Suprapubic skin (tissue), 4 donors: ENCODE results near the gene GORASP1. TPM values are rescaled to one million over a fixed set of nuclear protein-coding genes. Genes with fewer than 3 reads are reported as not detected.

ENCODE experiments used
- DNase-seq, 2 donors: peaks; one replicate each; pipeline ENCODE4 v3.0.0-alpha.2; 2019; ENCODE audit warnings: low spot score in 2 of 2
- H3K27ac ChIP-seq: fragments of 200-600 bp; sonication (generic); one replicate; pipeline ENCODE4 v1.5.1; 2019
- H3K27me3 ChIP-seq: fragments of 200-600 bp; sonication (generic); one replicate; pipeline ENCODE4 v1.5.1; 2019
- H3K36me3 ChIP-seq: fragments of 200-600 bp; sonication (generic); one replicate; pipeline ENCODE4 v1.5.1; 2019
- H3K4me1 ChIP-seq: fragments of 200-600 bp; sonication (generic); one replicate; pipeline ENCODE4 v1.5.1; 2019
- H3K4me3 ChIP-seq: fragments of 200-600 bp; sonication (generic); one replicate; pipeline ENCODE4 v1.5.1; 2019; ENCODE audit warnings: mild to moderate bottlenecking
- H3K9me3 ChIP-seq: fragments of 200-600 bp; sonication (generic); one replicate; pipeline ENCODE4 v1.5.1; 2019
- EP300 ChIP-seq: sonication (generic); formaldehyde crosslinking; IDR thresholded peaks from one replicate; pipeline ENCODE4 v1.6.1; 2017; ENCODE audit warnings: antibody characterized with exemption
- POLR2A ChIP-seq, 2 donors: fragments of 450-650 bp; IDR thresholded peaks; one replicate each; pipeline ENCODE4 v1.6.1; 2017; ENCODE audit warnings: antibody characterized with exemption in 2 of 2, mild to moderate bottlenecking in 2 of 2, moderate library complexity in 2 of 2
- POLR2AphosphoS5 ChIP-seq, 3 donors: sonication (generic); formaldehyde crosslinking; IDR thresholded peaks; one replicate each; pipeline ENCODE4 v1.6.1; 2017; ENCODE audit warnings: antibody characterized with exemption in 3 of 3
- WGBS: methylation state at CpG from one replicate; pipeline ENCODE4 v1.1.5; 2018; 5-methylcytosine and 5-hydroxymethylcytosine counted together
- total RNA-seq, 4 donors: library from RNA; depleted of rRNA; stranded (reverse); fragments of >200 nt; gene quantifications; one replicate each; pipeline ENCODE4 v1.1.0, GENCODE V29; 2016
- TF ChIP-seq, protein P1 (sequence below), 2 donors: fragments of 200-600 bp in 1 of 2; fragments of 450-650 bp in 1 of 2; sonication (generic) in 1 of 2; IDR thresholded peaks; one replicate each; pipeline ENCODE4 v1.5.1; 2016 to 2019; ENCODE audit warnings: antibody characterized with exemption in 2 of 2, mild to moderate bottlenecking in 1 of 2, moderate library complexity in 1 of 2

The GORASP1 gene
- total RNA-seq, 4 donors from 2014 or later, result 51.3 to 101 (median 73.8) TPM

DNA sequence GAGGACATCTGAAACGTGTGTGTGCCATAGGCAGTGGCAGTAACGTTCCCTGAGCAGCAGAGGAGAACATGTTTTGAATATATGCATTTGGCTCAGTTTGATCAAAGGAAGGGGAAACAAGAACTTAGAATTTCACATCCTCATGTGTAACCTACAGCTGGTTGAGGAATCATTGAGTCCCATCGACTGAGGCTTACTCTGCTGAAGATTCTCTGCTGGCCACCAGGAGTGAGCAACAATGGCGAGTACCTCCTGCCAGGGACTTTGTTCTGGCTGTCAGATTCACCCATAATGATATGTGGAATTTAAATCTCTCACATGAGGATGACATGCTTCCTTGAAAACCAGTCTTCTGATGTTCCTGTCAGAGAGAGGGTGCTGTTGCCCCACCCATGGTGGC lies 21.3 kb downstream of the GORASP1 start:
- H3K27me3 ChIP-seq, result no peaks in the 10 kb centered on the region
- TF ChIP-seq, protein P1, sequence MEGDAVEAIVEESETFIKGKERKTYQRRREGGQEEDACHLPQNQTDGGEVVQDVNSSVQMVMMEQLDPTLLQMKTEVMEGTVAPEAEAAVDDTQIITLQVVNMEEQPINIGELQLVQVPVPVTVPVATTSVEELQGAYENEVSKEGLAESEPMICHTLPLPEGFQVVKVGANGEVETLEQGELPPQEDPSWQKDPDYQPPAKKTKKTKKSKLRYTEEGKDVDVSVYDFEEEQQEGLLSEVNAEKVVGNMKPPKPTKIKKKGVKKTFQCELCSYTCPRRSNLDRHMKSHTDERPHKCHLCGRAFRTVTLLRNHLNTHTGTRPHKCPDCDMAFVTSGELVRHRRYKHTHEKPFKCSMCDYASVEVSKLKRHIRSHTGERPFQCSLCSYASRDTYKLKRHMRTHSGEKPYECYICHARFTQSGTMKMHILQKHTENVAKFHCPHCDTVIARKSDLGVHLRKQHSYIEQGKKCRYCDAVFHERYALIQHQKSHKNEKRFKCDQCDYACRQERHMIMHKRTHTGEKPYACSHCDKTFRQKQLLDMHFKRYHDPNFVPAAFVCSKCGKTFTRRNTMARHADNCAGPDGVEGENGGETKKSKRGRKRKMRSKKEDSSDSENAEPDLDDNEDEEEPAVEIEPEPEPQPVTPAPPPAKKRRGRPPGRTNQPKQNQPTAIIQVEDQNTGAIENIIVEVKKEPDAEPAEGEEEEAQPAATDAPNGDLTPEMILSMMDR (IDR thresholded peaks at IDR 0.05), result no peak
- TF ChIP-seq POLR2A (IDR thresholded peaks at IDR 0.05) (no peak), POLR2AphosphoS5 (IDR thresholded peaks at IDR 0.05) (no peak), EP300 (no peak)
- 76% methylated on average over 4 of the region's 4 CpGs for WGBS
- H3K4me1 ChIP-seq, result no peaks in the 10 kb centered on the region
- H3K4me3 ChIP-seq, result no peak overlapping the region
- H3K9me3 ChIP-seq, result no peaks in the 10 kb centered on the region
- no peak for DNase-seq
- no peak overlapping the region for H3K27ac ChIP-seq
- H3K36me3 ChIP-seq, result peaks cover 72% of the 10 kb centered on the region

DNA sequence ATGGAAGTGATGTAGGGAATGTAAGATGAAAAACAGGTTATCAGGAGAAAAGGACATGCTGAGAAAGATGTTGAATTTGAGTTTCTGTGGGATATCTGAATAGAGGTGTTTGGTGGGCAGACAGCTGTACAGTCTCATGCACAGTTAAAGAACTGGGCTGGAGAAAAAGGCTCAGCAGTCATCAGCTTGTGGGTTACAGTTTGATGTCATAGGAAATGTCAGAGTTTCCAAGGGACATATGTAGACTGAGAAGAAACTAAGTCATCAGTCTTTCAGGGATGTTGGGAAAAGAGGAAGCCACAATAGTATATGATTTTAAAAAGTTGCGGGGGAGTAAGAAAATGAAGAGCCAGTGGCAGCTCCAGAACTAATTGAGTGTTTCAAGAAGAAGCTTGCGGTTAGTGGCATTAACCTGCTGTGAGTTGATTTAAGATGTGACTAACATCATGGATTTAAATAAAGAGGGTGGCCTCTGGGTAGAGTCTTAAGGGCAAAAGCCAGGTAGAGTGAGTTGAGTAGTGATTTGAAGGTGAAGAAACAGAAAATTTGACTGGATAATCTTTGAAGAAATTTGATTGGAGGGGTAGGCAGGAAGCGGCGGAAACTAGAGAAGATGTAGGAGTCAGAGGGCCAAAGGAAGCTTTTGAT lies 24.6 kb downstream of the GORASP1 start:
- peaks cover 50% of the 10 kb centered on the region for H3K36me3 ChIP-seq
- H3K27me3 ChIP-seq, result no peaks in the 10 kb centered on the region
- H3K4me1 ChIP-seq, result no peaks in the 10 kb centered on the region
- DNase-seq, result no peak
- no peak overlapping the region for H3K27ac ChIP-seq
- no peak for TF ChIP-seq POLR2AphosphoS5 (IDR thresholded peaks at IDR 0.05)
- TF ChIP-seq, protein P1 (IDR thresholded peaks at IDR 0.05), result no peak
- no peak for TF ChIP-seq EP300
- TF ChIP-seq POLR2A (IDR thresholded peaks at IDR 0.05), result no peak
- no peak overlapping the region for H3K4me3 ChIP-seq
- no peaks in the 10 kb centered on the region for H3K9me3 ChIP-seq
- 96% methylated on average over 4 of the region's 4 CpGs for WGBS

DNA sequence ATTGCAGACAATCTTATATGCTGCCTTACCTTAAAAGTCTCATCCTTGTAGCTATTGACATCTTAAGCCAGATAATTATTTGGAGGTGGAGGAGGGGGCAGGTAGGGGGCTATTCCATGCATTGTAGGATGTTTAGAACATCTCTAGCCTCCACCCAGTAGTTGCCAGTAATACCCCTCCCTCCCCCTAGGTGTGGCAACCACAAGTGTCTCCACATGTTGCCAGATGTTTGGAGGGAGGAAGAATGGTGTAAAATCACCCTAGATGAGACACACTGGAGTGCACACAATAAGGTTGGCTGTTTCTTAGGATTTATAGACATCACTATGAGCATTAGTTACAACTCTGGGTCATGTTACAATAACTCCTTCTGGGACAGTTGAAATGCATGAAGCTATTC lies 27.4 kb downstream of the GORASP1 start:
- Histone ChIP-seq H3K27me3 (no peaks in the 10 kb centered on the region), H3K4me1 (no peaks in the 10 kb centered on the region), H3K9me3 (no peaks in the 10 kb centered on the region), H3K36me3 (peaks cover 56% of the 10 kb centered on the region), H3K4me3 (no peak overlapping the region), H3K27ac (no peak overlapping the region)
- DNase-seq, result no peak
- TF ChIP-seq POLR2AphosphoS5 (IDR thresholded peaks at IDR 0.05) (no peak), EP300 (no peak), POLR2A (IDR thresholded peaks at IDR 0.05) (no peak)
- TF ChIP-seq, protein P1 (IDR thresholded peaks at IDR 0.05), result no peak

DNA sequence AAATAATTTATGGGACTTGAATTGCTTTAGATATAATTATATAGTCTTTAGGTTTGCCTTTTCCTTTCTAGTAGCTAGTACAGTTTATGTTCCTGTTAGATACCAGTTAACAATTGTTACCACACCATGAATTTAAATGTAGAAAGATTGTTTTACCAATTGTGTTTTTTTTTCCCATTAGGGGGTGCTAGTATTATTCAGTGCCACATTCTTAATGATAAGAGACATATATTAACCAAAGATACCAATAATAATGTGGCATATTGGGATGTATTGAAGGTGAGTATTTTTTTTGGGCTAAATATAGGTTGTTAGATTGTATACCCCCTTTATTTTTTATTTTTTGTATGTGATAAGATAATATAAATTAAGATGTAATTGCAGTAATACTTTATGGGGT lies 27.9 kb downstream of the GORASP1 start:
- Histone ChIP-seq H3K36me3 (peaks cover 61% of the 10 kb centered on the region), H3K27ac (no peak overlapping the region), H3K9me3 (no peaks in the 10 kb centered on the region), H3K27me3 (no peaks in the 10 kb centered on the region), H3K4me1 (no peaks in the 10 kb centered on the region), H3K4me3 (no peak overlapping the region)
- DNase-seq, result no peak
- no peak for TF ChIP-seq POLR2A (IDR thresholded peaks at IDR 0.05)
- no peak for TF ChIP-seq POLR2AphosphoS5 (IDR thresholded peaks at IDR 0.05)
- no peak for TF ChIP-seq EP300
- TF ChIP-seq, protein P1 (IDR thresholded peaks at IDR 0.05), result no peak

DNA sequence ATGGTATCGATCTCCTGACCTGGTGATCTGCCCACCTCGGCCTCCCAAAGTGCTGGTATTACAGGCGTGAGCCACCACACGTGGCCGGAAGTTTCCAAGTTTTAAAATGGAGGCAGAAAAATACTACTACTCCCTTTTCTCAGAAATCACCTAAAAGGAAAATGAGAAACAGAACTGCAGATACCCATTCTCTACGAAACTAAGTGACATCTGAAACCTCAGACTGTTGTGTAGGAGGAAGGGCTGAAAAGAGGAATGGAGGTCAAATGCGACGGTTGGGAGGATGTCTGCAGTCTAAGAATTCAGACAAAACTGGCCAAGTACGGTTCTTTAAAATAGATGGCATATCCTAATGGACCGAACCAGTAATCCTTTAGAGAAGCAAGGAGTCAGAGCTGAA lies 31.5 kb downstream of the GORASP1 start:
- H3K4me3 ChIP-seq, result no peak overlapping the region
- no peak for DNase-seq
- H3K27ac ChIP-seq, result no peak overlapping the region
- H3K9me3 ChIP-seq, result no peaks in the 10 kb centered on the region
- no peaks in the 10 kb centered on the region for H3K27me3 ChIP-seq
- WGBS, result 94% methylated on average over 10 of the region's 10 CpGs
- TF ChIP-seq, protein P1 (IDR thresholded peaks at IDR 0.05), result no peak
- TF ChIP-seq EP300, result no peak
- no peak for TF ChIP-seq POLR2AphosphoS5 (IDR thresholded peaks at IDR 0.05)
- TF ChIP-seq POLR2A (IDR thresholded peaks at IDR 0.05), result no peak
- H3K36me3 ChIP-seq, result peaks cover 79% of the 10 kb centered on the region
- H3K4me1 ChIP-seq, result no peaks in the 10 kb centered on the region
